GM23338 (cell line): ENCODE measurements around the gene NUMBL. TPM values are rescaled to one million over a fixed set of nuclear protein-coding genes. Genes with fewer than 3 reads are reported as not detected.

Source experiments
- ATAC-seq: fragments of 200-7000 bp; cut with Tn5 transposase; 3 replicates; pipeline ENCODE4 v1.9.1; 2020
- DNase-seq: peaks from one replicate; pipeline ENCODE4 v3.0.0-alpha.2; 2015; ENCODE audit warnings: low spot score
- H2AFZ ChIP-seq: fragments of 200-600 bp; sonication (generic); 2 replicates; pipeline ENCODE4 v1.8.0; 2016; ENCODE audit warnings: antibody characterized with exemption, mild to moderate bottlenecking, moderate library complexity
- H3F3A ChIP-seq: fragments of 200-600 bp; sonication (generic); replicated peaks from 2 replicates; pipeline ENCODE4 v1.8.0; 2017; ENCODE audit warnings: antibody characterized with exemption, mixed run types, low read depth
- H3K27ac ChIP-seq: fragments of 200-600 bp; sonication (generic); 2 replicates; pipeline ENCODE4 v1.6.1; 2016; ENCODE audit warnings: low read depth
- H3K27me3 ChIP-seq: fragments of 200-600 bp; sonication (generic); 2 replicates; pipeline ENCODE4 v1.8.0; 2016; ENCODE audit warnings: mild to moderate bottlenecking, mixed run types, moderate library complexity; ENCODE audit not compliant: insufficient read depth
- H3K36me3 ChIP-seq: fragments of 200-600 bp; sonication (generic); 2 replicates; pipeline ENCODE4 v1.8.0; 2016; ENCODE audit warnings: mild to moderate bottlenecking; ENCODE audit not compliant: insufficient read depth
- H3K4me1 ChIP-seq: fragments of 200-600 bp; sonication (generic); 2 replicates; pipeline ENCODE4 v1.8.0; 2016; ENCODE audit warnings: mild to moderate bottlenecking, moderate library complexity; ENCODE audit not compliant: insufficient read depth
- H3K4me2 ChIP-seq: fragments of 200-600 bp; sonication (generic); 2 replicates; pipeline ENCODE4 v1.7.1; 2017; ENCODE audit warnings: mixed run types
- H3K4me3 ChIP-seq: fragments of 200-600 bp; sonication (generic); 2 replicates; pipeline ENCODE4 v1.6.1; 2016; ENCODE audit warnings: mixed run types
- H3K79me2 ChIP-seq: fragments of 200-600 bp; sonication (generic); replicated peaks from 2 replicates; pipeline ENCODE4 v1.8.0; 2017; ENCODE audit warnings: mild to moderate bottlenecking; ENCODE audit not compliant: insufficient read depth
- H3K9me2 ChIP-seq: fragments of 200-600 bp; sonication (generic); 2 replicates; pipeline ENCODE4 v1.8.0; 2017; ENCODE audit not compliant: insufficient read depth
- H4K20me1 ChIP-seq: fragments of 200-600 bp; sonication (generic); replicated peaks from 2 replicates; pipeline ENCODE4 v1.8.0; 2017; ENCODE audit warnings: mild to moderate bottlenecking; ENCODE audit not compliant: insufficient read depth
- H3K27ac Mint-ChIP-seq: 2 replicates; pipeline ENCODE4 v1.8.0; 2020; ENCODE audit warnings: inconsistent platforms, mild to moderate bottlenecking, moderate library complexity, mixed read lengths
- H3K27me3 Mint-ChIP-seq: 3 replicates; pipeline ENCODE4 v1.8.0; 2022; ENCODE audit warnings: low read depth, mild to moderate bottlenecking, moderate library complexity, mixed read lengths, inconsistent platforms; ENCODE audit not compliant: insufficient read depth, poor library complexity
- H3K36me3 Mint-ChIP-seq: 3 replicates; pipeline ENCODE4 v1.8.0; 2021; ENCODE audit warnings: low read depth, mild to moderate bottlenecking, inconsistent platforms, moderate library complexity, mixed read lengths
- H3K4me1 Mint-ChIP-seq: 3 replicates; pipeline ENCODE4 v1.8.0; 2020; ENCODE audit warnings: mild to moderate bottlenecking, inconsistent platforms, mixed read lengths
- H3K4me3 Mint-ChIP-seq: 3 replicates; pipeline ENCODE4 v1.8.0; 2021; ENCODE audit warnings: moderate library complexity, mild to moderate bottlenecking, inconsistent platforms, mixed read lengths
- H3K9me3 Mint-ChIP-seq: 3 replicates; pipeline ENCODE4 v1.8.0; 2020; ENCODE audit warnings: moderate library complexity, mild to moderate bottlenecking, inconsistent platforms, mixed read lengths
- CREB1 ChIP-seq: fragments of 250-450 bp; sonication (Bioruptor Pico); IDR thresholded peaks from 2 replicates; pipeline ENCODE4 v1.5.0; 2020; ENCODE audit warnings: low read depth, mild to moderate bottlenecking, moderate library complexity
- EZH2 ChIP-seq: fragments of 200-600 bp; sonication (generic); IDR thresholded peaks from one replicate; pipeline ENCODE4 v1.8.0; 2017; ENCODE audit warnings: antibody characterized with exemption, mild to moderate bottlenecking, low read depth; ENCODE audit not compliant: unreplicated experiment
- EZH2phosphoT487 ChIP-seq: fragments of 200-600 bp; sonication (generic); IDR thresholded peaks from one replicate; pipeline ENCODE4 v1.8.1; 2018; ENCODE audit warnings: antibody characterized with exemption; ENCODE audit not compliant: unreplicated experiment
- NANOG ChIP-seq: IDR thresholded peaks from 2 replicates; pipeline ENCODE4 v1.6.1; 2016; ENCODE audit warnings: antibody characterized with exemption, borderline replicate concordance
- POLR2AphosphoS5 ChIP-seq: IDR thresholded peaks from 2 replicates; pipeline ENCODE4 v1.6.1; 2016; ENCODE audit warnings: antibody characterized with exemption, low read depth
- STAT1 ChIP-seq: IDR thresholded peaks from one replicate; pipeline ENCODE4 v1.6.1; 2016; ENCODE audit warnings: antibody characterized with exemption; ENCODE audit not compliant: unreplicated experiment
- ZNF114 ChIP-seq: fragments of 250-450 bp; sonication (Bioruptor Pico); IDR thresholded peaks from 2 replicates; pipeline ENCODE4 v1.5.0; 2020; ENCODE audit warnings: mild to moderate bottlenecking, moderate library complexity
- ZNF331 ChIP-seq: fragments of 250-450 bp; sonication (Bioruptor Pico); IDR thresholded peaks from 2 replicates; pipeline ENCODE4 v1.5.0; 2020; ENCODE audit warnings: low read depth, mild to moderate bottlenecking, moderate library complexity
- polyA plus RNA-seq: library from polyadenylated mRNA; unstranded; fragments of >200 nt; fragmentation: Nextera tagmentation; extraction: Ambion mirVana; gene quantifications from 2 replicates; pipeline ENCODE4 v1.2.1, GENCODE V29; 2016
- total RNA-seq: library from RNA; depleted of rRNA; stranded (reverse); fragments of >200 nt; shearing (Covaris generic); gene quantifications from 2 replicates; pipeline ENCODE4 v1.2.3, GENCODE V29; 2014
- TF ChIP-seq, protein P1 (sequence below): IDR thresholded peaks from one replicate; pipeline ENCODE4 v1.6.1; 2018; ENCODE audit warnings: antibody characterized with exemption; ENCODE audit not compliant: unreplicated experiment
- TF ChIP-seq, protein P2 (sequence below), 2 experiments: fragments of 200-600 bp in 1 of 2; sonication (generic) in 1 of 2; conservative IDR thresholded peaks; 2 replicates each; pipeline versions ENCODE4 v1.5.1 to v1.6.1; 2016 to 2017; ENCODE audit warnings: antibody characterized with exemption in 2 of 2, low read depth in 2 of 2, mild to moderate bottlenecking in 2 of 2, moderate library complexity in 1 of 2

The NUMBL gene
- total and polyA plus RNA-seq, 2 experiments from 2014 or later: 8.5 to 28.5 TPM

DNA sequence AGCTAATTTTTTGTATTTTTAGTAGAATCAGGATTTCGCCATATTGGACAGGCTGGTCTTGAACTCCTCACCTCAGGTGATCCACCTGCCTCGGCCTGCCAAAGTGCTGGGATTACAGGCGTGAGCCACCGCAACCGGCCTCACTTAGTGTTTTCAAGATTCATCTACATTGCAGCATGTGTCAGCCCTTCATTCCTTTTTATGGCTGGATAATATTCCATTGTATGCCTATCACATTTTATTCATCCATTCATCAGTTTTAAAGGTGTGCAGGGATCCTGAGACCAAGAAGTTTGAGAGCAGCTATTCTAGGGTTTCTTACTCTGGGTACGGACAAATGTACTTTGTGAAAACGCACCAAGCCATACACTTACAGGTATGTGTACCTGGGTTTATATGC, 17.2 kb upstream of the NUMBL start:
- Histone ChIP-seq H3K4me2 (no peak overlapping the region), H2AFZ (no peak overlapping the region), H3K4me1 (0 out of 2 replicates have a peak, but pooled peaks cover 3% of the 10 kb centered on the region), H3K4me3 (no peak overlapping the region), H3K9me2 (no peaks in the 10 kb centered on the region), H4K20me1 (no peaks in the 10 kb centered on the region; the same call in 1 of the 2 replicates), H3K79me2 (no peaks in the 10 kb centered on the region), H3K27me3 (no peaks in the 10 kb centered on the region), H3K36me3 (peaks cover 19% of the 10 kb centered on the region), H3K27ac (no peak overlapping the region), H3F3A (0 out of 2 replicates have a peak, but pooled peaks cover 6% of the 10 kb centered on the region)
- H3K4me3 Mint-ChIP-seq: no peak overlapping the region
- peaks cover 6% of the 10 kb centered on the region for H3K4me1 Mint-ChIP-seq
- H3K36me3 Mint-ChIP-seq: peaks cover 53% of the 10 kb centered on the region
- ATAC-seq: no peak
- H3K27ac Mint-ChIP-seq: no peak overlapping the region
- TF ChIP-seq CREB1 (CRISPR knock-in tag) (no peak), ZNF331 (CRISPR knock-in tag) (no peak), ZNF114 (CRISPR knock-in tag) (no peak), STAT1 (no peak), EZH2phosphoT487 (no peak), EZH2 (no peak), POLR2AphosphoS5 (no peak)
- TF ChIP-seq, protein P1, sequence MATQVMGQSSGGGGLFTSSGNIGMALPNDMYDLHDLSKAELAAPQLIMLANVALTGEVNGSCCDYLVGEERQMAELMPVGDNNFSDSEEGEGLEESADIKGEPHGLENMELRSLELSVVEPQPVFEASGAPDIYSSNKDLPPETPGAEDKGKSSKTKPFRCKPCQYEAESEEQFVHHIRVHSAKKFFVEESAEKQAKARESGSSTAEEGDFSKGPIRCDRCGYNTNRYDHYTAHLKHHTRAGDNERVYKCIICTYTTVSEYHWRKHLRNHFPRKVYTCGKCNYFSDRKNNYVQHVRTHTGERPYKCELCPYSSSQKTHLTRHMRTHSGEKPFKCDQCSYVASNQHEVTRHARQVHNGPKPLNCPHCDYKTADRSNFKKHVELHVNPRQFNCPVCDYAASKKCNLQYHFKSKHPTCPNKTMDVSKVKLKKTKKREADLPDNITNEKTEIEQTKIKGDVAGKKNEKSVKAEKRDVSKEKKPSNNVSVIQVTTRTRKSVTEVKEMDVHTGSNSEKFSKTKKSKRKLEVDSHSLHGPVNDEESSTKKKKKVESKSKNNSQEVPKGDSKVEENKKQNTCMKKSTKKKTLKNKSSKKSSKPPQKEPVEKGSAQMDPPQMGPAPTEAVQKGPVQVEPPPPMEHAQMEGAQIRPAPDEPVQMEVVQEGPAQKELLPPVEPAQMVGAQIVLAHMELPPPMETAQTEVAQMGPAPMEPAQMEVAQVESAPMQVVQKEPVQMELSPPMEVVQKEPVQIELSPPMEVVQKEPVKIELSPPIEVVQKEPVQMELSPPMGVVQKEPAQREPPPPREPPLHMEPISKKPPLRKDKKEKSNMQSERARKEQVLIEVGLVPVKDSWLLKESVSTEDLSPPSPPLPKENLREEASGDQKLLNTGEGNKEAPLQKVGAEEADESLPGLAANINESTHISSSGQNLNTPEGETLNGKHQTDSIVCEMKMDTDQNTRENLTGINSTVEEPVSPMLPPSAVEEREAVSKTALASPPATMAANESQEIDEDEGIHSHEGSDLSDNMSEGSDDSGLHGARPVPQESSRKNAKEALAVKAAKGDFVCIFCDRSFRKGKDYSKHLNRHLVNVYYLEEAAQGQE: no peak
- TF ChIP-seq, protein P2, sequence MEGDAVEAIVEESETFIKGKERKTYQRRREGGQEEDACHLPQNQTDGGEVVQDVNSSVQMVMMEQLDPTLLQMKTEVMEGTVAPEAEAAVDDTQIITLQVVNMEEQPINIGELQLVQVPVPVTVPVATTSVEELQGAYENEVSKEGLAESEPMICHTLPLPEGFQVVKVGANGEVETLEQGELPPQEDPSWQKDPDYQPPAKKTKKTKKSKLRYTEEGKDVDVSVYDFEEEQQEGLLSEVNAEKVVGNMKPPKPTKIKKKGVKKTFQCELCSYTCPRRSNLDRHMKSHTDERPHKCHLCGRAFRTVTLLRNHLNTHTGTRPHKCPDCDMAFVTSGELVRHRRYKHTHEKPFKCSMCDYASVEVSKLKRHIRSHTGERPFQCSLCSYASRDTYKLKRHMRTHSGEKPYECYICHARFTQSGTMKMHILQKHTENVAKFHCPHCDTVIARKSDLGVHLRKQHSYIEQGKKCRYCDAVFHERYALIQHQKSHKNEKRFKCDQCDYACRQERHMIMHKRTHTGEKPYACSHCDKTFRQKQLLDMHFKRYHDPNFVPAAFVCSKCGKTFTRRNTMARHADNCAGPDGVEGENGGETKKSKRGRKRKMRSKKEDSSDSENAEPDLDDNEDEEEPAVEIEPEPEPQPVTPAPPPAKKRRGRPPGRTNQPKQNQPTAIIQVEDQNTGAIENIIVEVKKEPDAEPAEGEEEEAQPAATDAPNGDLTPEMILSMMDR (conservative IDR thresholded peaks at IDR 0.05; ENCODE audit: low read depth in 2 of 2): no peak
- no peak for DNase-seq
- H3K9me3 Mint-ChIP-seq: no peaks in the 10 kb centered on the region
- H3K27me3 Mint-ChIP-seq: peaks cover 5% of the 10 kb centered on the region

DNA sequence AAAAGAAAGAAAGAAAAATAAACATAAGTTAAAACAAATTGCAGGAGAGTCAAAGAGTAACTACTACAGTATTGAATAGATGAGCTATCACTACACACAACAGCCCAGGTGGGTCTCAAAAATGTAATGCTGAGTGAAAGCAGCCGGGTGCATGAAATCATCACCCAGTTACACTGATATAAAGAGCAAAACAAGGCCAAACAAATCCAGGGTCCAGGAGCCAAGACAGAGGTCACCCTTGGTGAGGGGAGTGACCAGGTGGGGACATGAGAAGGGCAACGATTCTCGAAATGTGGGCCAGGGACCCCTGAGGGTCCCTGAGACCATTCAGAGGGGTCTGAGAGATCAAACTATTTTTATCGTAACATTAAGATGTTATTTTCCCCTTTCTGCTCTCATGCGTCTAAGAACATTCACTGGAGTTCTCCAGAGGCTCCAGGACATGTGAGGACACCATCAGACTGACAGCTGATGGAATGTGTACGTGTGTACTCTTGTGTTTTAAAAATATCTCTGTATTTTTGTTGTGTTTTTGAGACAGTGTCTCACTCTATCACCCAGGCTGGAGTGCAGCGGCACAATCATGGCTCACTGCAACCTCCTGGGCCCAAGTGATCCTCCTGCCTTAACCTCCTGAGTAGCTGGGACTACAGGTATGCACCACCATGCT, 15.6 kb upstream of the NUMBL start:
- DNase-seq (no peak), ATAC-seq (no peak)
- H3K9me2 ChIP-seq: no peaks in the 10 kb centered on the region
- H3K27me3 ChIP-seq: no peaks in the 10 kb centered on the region
- no peak overlapping the region for H3K4me2 ChIP-seq
- H2AFZ ChIP-seq: no peak overlapping the region
- 0 out of 2 replicates have a peak, but pooled peaks cover 3% of the 10 kb centered on the region for H3K4me1 ChIP-seq
- H3K4me3 ChIP-seq: no peak overlapping the region
- Mint-ChIP-seq H3K36me3 (peaks cover 53% of the 10 kb centered on the region), H3K27me3 (peaks cover 6% of the 10 kb centered on the region), H3K4me1 (peaks cover 10% of the 10 kb centered on the region), H3K27ac (no peak overlapping the region), H3K4me3 (no peak overlapping the region), H3K9me3 (no peaks in the 10 kb centered on the region)
- peaks cover 18% of the 10 kb centered on the region for H3K36me3 ChIP-seq
- 0 out of 2 replicates have a peak, but pooled peaks cover 6% of the 10 kb centered on the region for H3F3A ChIP-seq
- H3K27ac ChIP-seq: no peak overlapping the region
- H3K79me2 ChIP-seq: no peaks in the 10 kb centered on the region
- H4K20me1 ChIP-seq: no peaks in the 10 kb centered on the region; the same call in 1 of the 2 replicates
- no peak for TF ChIP-seq NANOG
